ENCODE results near the gene SFRP5.

- TF ChIP-seq, protein P1, sequence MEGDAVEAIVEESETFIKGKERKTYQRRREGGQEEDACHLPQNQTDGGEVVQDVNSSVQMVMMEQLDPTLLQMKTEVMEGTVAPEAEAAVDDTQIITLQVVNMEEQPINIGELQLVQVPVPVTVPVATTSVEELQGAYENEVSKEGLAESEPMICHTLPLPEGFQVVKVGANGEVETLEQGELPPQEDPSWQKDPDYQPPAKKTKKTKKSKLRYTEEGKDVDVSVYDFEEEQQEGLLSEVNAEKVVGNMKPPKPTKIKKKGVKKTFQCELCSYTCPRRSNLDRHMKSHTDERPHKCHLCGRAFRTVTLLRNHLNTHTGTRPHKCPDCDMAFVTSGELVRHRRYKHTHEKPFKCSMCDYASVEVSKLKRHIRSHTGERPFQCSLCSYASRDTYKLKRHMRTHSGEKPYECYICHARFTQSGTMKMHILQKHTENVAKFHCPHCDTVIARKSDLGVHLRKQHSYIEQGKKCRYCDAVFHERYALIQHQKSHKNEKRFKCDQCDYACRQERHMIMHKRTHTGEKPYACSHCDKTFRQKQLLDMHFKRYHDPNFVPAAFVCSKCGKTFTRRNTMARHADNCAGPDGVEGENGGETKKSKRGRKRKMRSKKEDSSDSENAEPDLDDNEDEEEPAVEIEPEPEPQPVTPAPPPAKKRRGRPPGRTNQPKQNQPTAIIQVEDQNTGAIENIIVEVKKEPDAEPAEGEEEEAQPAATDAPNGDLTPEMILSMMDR (IDR thresholded peaks at IDR 0.05; ENCODE audit: extremely low read depth in 1 of 2, insufficient read depth in 1 of 2, low read depth in 1 of 2, low read length in 2 of 2) = no peak
- no peak for TF ChIP-seq MAX (IDR thresholded peaks at IDR 0.05; ENCODE audit: insufficient read depth, insufficient read length)
- no peak for TF ChIP-seq POLR2AphosphoS5 (IDR thresholded peaks at IDR 0.05; ENCODE audit: insufficient read depth, low read depth, low read length)
- TF ChIP-seq EZH2 (IDR thresholded peaks at IDR 0.05; ENCODE audit: borderline replicate concordance, low read depth, low read length, severe bottlenecking) = no peak
- no peak for TF ChIP-seq POLR2A (IDR thresholded peaks at IDR 0.05; ENCODE audit: low read depth, low read length)
- TF ChIP-seq JUN (IDR thresholded peaks at IDR 0.05; ENCODE audit: borderline replicate concordance, insufficient read depth, insufficient read length, low read depth) = no peak
These were observed 8.4 kb downstream of the SFRP5 start for GRCh38 chr10:97763411-97763810.

Data from endothelial cell of umbilical vein (primary cell).